Measurements from ENCODE around the gene DCLRE1A. TPM values are rescaled to one million over a fixed set of nuclear protein-coding genes. Genes with fewer than 3 reads are reported as not detected.

DCLRE1A gene
- total and polyA plus RNA-seq, 2 experiments from 2014 or later = 6.1 to 13.8 TPM

DNA sequence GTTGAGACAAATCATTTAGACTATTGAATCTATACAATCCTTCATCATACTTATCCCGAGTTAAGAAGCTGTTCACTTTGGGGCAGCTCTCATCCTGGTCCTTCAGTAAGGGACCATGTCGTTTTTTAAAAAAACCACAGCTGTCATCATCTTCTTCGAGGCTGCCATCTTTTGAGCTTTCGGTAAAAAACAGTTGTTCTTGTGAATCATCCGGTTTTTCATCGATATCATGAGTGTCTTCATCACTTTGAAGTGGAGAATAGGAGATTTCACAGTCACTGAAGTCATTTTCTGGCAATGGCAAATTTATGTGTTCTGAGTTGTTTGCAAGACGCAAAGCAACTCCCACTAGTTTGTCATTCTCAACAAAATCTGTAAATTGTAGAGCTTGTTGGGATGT lies 3.9 kb downstream of the DCLRE1A start:
- Histone ChIP-seq H2AFZ (no peak overlapping the region), H3K79me2 (replicated peaks; ENCODE audit: insufficient read depth) (0 out of 2 replicates have a peak, but pooled peaks cover 7% of the 10 kb centered on the region), H4K20me1 (replicated peaks; ENCODE audit: insufficient read depth) (no peaks in the 10 kb centered on the region), H3K4me1 (ENCODE audit: insufficient read depth) (peaks cover 8% of the 10 kb centered on the region), H3K36me3 (ENCODE audit: insufficient read depth) (no peaks in the 10 kb centered on the region), H3K4me2 (no peak overlapping the region), H3K9me2 (ENCODE audit: insufficient read depth) (no peaks in the 10 kb centered on the region), H3K27ac (ENCODE audit: low read depth) (no peak overlapping the region), H3F3A (replicated peaks; ENCODE audit: low read depth) (no peaks in the 10 kb centered on the region), H3K27me3 (ENCODE audit: insufficient read depth) (no peaks in the 10 kb centered on the region), H3K4me3 (no peak overlapping the region)
- DNase-seq (ENCODE audit: low spot score) (no peak), ATAC-seq (no peak)
- no peak for TF ChIP-seq JUNB (IDR thresholded peaks at IDR 0.05; ENCODE audit: unreplicated experiment)
- Mint-ChIP-seq H3K4me1 (peaks cover 22% of the 10 kb centered on the region; the same call in 2 of the 3 replicates), H3K9me3 (no peaks in the 10 kb centered on the region), H3K4me3 (no peak overlapping the region), H3K27me3 (ENCODE audit: insufficient read depth, low read depth, poor library complexity) (peaks cover 9% of the 10 kb centered on the region), H3K27ac (no peak overlapping the region), H3K36me3 (ENCODE audit: low read depth) (peaks cover 7% of the 10 kb centered on the region; the same call in 2 of the 3 replicates)

DNA sequence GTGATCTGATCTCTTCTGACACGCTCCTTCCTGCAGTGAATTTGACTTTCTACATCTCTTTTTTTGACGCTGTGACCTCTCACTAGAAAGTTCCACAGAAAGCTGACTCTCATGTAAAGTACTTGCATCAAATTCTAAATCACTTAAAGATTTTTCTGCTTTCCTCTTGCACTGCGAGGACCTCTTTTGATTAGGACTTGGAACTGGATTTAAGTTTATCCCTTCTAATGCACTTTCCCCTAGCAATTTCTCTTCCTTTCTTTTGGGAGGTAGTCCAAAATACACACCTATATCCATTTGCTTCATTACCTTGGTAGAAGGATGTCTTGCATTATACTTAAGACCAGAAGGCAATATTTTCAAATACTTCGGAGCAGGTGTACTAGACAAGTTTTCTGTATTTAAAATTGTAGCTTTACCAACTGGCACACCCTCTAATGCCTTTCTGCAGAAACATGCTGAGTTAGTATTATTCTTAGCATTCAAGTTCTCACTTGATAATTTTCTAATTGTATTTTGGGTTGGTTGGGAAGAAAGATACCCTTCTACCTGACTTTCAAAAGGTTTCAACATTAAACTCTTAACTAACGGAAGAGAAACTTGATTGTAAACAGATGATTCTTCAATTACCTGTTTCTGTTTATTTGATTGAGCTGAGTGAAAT lies 4.6 kb downstream of the DCLRE1A start:
- Histone ChIP-seq H3K79me2 (replicated peaks; ENCODE audit: insufficient read depth) (0 out of 2 replicates have a peak, but pooled peaks cover 5% of the 10 kb centered on the region), H2AFZ (no peak overlapping the region), H3K4me2 (no peak overlapping the region), H3F3A (replicated peaks; ENCODE audit: low read depth) (no peaks in the 10 kb centered on the region), H3K27ac (ENCODE audit: low read depth) (no peak overlapping the region), H3K4me1 (ENCODE audit: insufficient read depth) (peaks cover 8% of the 10 kb centered on the region), H3K36me3 (ENCODE audit: insufficient read depth) (no peaks in the 10 kb centered on the region), H3K4me3 (no peak overlapping the region), H4K20me1 (replicated peaks; ENCODE audit: insufficient read depth) (no peaks in the 10 kb centered on the region), H3K27me3 (ENCODE audit: insufficient read depth) (no peaks in the 10 kb centered on the region), H3K9me2 (ENCODE audit: insufficient read depth) (no peaks in the 10 kb centered on the region)
- H3K27ac Mint-ChIP-seq = no peak overlapping the region
- H3K36me3 Mint-ChIP-seq (ENCODE audit: low read depth) = peaks cover 13% of the 10 kb centered on the region; the same call in 2 of the 3 replicates
- H3K4me3 Mint-ChIP-seq = no peak overlapping the region
- no peak for TF ChIP-seq EZH2phosphoT487 (IDR thresholded peaks at IDR 0.05; ENCODE audit: unreplicated experiment)
- no peak for TF ChIP-seq ZNF462 (CRISPR knock-in tag; IDR thresholded peaks at IDR 0.05)
- TF ChIP-seq CTCF (conservative IDR thresholded peaks at IDR 0.05; ENCODE audit: low read depth in 2 of 2) = no peak
- no peaks in the 10 kb centered on the region for H3K9me3 Mint-ChIP-seq
- ATAC-seq (no peak), DNase-seq (ENCODE audit: low spot score) (no peak)
- peaks cover 25% of the 10 kb centered on the region; the same call in 2 of the 3 replicates for H3K4me1 Mint-ChIP-seq
- H3K27me3 Mint-ChIP-seq (ENCODE audit: insufficient read depth, low read depth, poor library complexity) = peaks cover 5% of the 10 kb centered on the region

All from GM23338 (cell line).